HG03457 (cell line): ENCODE results near the gene ASTN2.
"Not testable (repeated sequence)": the region's sequence is repeated elsewhere in the genome, so short reads cannot be mapped to it uniquely, and the experiment has no call there.

Experiments
- ATAC-seq: cut with Tn5 transposase; IDR thresholded peaks from one replicate; pipeline ENCODE4 v1.9.1; 2021; ENCODE audit warnings: moderate number of reproducible peaks; ENCODE audit not compliant: unreplicated experiment

The ASTN2 gene

DNA sequence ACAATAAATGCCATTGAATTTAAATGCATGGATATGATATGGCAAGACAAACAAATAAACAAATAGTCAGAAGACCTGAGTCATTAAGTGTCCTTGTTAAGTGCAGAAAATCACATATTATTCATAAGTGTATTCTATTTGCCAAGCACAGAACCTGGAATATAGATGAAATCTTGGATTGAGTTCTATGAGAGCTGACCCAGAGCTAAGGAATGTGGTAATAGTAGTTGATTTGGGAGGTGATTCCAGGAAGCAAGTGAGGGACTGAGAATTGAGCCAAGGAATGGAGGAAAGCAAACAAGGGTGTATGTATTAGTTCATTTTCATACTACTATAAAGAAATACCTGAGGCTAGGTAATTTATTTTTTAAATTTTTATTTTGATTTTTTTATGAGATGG lies 518.9 kb downstream of the ASTN2 start:
- ATAC-seq, result no peak

DNA sequence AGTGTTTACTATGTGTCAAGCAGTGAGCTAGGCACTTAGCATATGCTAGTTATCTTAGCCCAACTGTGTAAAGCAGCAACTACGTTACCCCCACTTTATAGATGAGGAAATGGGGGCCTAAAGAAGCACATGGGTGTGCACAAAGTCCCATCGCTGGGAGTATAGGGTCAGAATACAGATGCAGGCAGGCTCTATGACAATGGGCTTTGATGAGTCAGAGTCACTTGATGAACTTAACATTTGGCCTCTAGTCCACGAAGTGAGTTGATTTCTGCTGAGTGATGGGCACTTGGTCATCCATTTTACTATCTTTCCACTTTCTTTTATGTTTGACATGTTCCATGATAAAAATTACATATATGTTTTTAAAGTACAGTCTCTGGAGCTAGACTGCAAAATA lies 523.4 kb downstream of the ASTN2 start:
- ATAC-seq, result no peak

DNA sequence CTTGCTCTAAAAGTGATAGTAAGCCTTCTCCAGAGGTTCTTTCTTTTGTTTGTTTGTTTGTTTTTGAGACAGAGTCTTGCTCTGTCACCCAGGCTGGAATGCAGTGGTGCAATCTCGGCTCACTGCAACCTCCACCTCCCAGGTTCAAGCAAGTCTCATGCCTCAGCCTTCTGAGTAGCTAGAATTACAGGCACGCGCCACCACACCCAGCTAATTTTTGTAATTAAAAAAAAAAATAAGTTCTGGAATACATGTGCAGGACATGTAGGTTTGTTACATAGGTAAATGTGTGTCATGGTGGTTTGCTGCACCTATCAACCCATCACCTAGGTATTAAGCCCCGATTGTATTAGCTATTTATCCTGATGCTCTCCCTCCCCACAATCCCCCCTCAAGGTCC lies 526.4 kb downstream of the ASTN2 start:
- ATAC-seq, result not testable (repeated sequence)

DNA sequence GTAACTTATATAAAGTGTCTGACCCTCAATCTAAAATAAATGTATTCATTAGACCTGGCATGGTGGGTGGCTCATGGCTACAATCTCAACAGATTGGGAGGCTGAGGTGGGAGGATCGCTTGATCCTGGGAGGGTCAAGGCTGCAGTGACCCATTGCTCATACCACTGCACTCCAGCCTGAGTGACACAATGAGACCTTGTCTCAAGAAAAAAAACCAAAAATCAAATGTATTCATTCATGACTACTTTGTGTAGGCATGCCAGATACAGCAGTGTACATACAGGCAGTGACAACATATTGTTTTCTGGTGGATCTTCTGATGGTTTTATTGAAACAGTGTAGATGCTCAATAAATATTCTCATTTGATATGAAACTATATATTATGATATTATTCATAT lies 526.8 kb downstream of the ASTN2 start:
- no peak for ATAC-seq

DNA sequence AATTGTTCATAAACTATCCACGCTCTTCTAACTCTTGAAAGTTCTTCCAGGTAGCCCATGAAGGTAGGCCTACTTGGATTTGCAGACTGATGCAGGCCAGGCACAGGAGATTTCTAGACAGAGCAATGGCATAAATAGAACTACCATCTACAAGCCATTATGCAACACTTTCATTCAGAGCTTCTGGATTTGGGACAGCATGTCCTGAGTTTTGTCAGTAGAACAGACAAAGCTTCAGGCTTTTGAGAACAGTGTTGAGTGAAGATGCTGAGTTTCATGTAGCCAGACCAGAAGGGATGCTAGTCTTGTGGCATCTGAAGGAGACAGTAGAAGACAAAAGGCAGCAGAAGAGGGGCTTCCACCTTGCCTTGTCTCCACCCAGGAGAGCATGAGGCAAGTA lies 531.2 kb downstream of the ASTN2 start:
- no peak for ATAC-seq

DNA sequence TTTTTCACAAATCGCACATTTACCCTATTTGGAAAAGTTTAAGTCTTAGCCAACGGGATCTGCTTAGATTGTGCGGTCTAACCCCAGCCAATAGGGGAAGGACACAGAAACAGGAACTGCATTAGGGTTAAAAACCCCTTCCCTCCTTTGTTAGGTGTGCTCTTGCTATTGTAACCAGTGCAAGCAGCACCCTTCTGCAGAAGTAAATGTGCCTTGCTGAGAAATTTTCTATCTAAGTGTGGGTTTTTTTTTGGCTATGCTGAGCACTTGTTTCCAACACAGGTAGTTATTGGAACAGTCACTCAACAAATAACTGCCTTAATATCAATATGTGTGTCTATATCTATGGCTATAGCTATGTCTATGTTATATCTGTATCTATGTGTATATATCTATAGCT lies 537.8 kb downstream of the ASTN2 start:
- ATAC-seq, result no peak

DNA sequence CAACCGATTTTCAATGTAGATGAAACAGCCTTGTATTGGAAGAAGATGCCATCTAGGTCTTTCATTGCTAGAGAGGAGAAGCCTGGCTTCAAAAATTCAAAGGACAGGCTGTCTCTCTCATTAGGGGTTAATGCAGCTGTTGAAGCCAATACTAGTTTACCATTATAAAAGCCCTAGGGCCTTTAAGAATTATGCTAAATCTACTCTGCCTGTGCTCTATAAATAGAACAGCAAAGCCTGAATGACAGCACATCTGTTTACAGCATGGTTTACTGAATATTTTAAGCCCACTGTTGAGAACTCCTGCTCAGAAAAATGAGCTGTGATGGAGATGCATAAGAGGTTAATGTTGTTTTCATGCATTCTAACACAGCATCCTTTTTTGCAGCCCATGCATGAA lies 539.3 kb downstream of the ASTN2 start:
- no peak for ATAC-seq

DNA sequence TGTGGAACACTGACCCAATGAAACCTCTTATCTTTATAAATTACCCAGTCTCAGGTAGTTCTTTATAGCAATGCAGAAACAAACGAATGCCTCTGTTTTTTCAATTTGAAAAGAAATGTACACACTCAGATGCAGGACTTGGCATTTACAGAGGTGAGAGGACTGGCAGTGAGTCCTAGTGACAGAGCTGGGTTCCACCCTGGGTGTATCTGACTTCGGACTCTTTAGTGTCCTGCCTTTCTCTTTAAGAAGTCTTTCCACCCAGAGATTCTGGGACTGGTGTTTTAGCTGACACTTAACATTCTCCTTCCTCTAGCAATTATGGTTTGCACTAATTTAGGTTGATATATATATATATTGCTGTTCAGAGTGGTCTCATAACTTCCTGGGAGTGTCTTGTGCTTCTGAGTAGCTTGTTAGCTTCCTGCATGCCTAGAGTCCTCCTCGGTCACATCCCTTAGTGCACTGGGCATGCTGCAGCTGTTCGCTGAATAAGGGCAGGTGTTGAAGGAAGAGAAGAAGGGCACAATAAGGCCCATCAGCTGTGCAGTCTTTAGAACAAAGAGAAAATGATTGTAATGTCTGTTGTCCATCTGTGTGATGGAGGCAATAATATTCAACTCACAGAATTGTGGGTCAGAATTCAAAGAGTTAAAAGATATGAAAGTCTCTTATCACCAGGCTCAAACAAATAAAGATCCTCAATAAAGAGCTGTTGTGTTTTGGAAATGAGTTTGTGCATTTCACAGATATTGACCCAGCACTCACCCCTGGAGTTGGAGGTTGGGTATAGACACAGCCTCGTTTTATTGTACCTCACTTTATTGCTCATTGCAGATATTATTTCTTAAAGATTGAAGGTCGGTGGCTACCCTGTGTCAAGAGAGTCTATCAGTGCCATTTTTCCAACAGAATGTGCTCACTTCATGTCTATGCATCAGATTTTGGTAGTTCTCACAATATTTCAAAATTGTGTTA lies 540.6 kb downstream of the ASTN2 start:
- ATAC-seq, result no peak

DNA sequence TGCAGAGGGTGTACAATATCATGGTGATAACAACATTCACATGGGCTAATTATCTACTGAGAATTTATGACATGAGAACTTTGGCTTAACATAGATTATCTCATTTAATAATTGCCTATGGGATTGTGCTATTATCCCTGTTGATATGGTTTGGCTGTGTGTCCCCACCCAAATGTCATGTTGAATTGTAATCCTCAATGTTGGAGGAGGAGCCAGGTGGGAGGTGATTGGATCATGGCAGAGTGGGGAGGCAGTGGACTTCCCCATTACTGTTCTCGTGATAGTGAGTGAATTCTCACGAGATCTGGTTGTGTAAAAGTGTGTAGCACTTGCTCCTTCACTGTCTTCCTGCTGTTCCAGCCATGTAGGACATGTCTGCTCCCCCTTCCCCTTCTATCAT lies 541.4 kb downstream of the ASTN2 start:
- ATAC-seq, result no peak

DNA sequence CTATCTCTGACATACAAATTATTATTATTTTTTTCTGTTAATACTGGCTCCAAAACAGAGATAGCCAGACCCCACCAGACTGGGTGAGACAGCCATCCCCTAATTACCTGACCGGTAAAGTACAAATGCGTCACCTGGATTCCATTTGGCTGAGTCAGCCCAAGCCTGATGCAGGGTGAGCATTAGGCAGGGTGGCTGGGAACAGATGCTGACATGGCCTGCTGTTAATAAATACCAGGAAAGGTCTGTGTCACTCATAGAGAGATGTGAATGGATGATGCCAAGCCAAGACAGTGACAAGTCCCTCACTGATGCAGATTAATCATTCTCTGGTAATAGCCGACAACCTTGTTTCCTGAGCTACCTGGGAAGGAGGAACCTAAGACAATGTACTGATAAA lies 544.3 kb downstream of the ASTN2 start:
- no peak for ATAC-seq

DNA sequence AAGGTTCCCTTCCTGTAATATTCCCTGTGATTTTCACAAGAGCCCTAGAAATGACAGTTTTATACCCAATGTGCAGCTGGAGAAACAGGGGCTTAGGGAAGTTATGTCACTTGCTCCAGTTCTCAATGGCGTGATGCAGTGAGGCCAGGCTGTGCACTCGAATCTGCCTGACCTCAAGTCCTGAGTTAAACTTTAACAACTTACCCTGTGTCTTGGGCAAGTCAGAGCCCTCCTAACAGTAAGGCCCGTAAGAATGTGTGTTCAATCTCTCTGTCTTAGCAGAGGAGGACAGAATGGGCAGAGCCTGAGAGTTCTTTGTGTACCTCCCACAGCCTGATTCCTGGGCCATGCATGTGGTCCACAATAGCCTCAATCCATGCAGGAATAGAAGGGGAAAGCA lies 546.7 kb downstream of the ASTN2 start:
- no peak for ATAC-seq

DNA sequence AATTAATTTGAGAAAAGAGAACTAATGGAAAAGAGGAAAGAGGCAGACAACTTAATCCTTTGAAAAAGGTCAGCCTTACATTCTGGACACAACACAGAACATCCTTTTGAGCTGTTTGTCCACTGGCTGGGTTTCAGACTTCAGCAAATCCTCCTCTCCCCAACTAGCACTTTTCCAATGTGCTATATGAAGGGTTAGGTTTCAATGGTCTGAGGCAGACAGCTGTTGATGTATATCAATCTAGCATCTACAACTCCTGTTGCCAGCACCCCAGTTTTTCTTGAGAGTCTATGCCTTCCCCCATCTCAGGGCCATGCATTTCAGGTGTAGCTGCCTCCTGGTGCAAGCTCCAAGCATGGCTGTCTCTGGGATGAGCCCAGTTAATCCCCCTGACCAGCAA lies 553.5 kb downstream of the ASTN2 start:
- no peak for ATAC-seq

DNA sequence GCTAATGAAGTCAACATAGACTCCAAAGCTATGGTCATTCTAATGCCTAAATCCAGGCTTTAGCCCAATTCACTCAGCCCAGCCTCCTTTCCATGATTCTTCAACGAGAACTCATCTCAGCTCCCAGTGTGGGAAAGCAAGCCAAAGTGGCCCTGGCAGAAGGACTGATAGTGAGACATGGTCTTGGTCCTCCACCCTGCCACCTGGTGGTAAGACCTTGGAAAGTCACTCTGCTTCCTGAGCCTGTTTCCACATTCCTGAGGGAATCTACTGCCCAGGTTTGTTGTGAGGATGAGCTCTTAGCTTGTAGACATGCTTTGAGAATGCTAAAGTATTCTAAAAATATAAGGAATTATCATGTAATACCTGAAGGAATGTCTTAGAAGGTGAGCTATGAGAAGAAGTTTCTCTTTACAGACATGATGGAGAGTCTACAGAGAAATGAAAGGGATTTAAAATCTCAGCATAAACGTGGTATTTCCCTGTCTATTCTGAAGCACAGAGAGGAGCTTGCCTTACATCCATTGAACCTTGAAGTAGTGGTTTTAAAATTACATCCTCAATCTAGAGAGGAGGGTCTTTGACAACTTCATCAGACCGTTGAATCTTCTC lies 554.2 kb downstream of the ASTN2 start:
- ATAC-seq, result no peak

DNA sequence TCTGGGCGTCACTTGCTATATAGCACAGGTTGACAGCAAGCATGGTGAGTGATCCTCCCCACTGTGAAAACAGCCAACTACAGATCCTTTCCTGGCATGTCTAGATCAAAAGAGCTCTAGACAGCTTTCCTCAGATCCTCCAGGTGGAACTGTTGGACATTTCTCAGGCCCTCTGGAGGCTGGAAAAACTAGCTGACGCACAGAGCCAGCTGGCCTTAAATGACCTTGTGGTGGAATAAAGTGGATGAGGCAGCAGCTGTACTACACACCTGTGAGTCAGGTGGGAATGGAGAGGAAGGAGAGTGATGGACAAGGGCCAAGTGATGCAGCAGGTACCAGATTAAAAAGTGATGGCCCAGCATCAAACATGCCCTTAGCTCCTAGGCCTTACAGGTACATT lies 555.1 kb downstream of the ASTN2 start:
- ATAC-seq, result no peak

DNA sequence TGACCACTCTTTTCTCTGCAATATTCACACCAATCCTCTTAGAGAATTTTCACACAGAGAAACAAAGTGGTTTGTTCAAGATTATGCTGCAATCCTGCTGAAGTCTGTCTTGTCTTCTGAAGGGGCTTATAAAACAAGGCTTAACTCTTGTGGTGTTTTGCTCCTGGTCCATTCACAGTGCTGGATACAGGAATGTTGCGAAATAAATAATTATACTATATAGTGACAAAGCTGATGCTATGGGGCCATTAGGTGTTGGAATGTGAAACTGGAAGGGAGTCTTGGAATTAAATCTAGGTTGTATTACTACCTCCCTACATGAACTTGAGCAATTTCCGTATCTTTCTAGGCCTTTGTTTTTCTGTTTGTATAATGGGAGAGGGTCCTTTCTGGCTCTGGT lies 557.5 kb downstream of the ASTN2 start:
- ATAC-seq, result no peak

DNA sequence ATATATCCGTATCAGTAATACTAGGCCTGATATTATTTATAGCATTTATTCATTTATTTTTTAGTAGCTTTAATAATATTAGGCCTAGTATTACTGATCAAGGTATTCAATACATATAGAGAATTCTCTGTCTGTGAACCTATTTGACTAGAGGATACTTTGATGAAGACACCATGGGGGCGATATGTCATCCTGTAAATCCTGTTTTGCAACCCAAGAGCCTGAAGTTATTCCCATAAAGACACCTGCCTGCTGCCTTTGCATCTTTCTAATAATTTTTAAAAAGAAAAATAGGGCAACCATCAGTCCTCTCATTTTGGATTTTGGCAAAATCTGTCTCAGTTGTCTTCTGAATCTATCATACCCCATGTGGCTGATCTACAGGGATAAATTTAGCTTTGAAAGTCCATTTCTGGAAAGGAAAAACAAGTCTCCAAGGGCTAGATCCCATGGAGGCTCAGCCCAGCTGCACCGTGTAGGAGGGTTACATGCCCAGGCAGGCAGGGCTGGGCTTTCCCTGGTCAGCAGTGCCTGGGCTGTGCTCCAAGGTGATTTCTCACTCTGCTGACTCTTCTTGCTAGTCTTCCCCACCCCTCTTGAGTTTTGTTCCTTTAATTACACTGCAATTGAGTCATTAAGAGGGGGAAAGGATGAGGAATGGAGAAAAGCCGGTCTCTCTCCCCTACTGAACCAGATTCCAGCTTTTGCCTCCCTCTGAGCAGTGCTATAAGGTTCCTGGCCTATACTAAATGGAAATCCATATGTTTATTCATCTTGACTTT lies 558.8 kb downstream of the ASTN2 start:
- ATAC-seq, result no peak

DNA sequence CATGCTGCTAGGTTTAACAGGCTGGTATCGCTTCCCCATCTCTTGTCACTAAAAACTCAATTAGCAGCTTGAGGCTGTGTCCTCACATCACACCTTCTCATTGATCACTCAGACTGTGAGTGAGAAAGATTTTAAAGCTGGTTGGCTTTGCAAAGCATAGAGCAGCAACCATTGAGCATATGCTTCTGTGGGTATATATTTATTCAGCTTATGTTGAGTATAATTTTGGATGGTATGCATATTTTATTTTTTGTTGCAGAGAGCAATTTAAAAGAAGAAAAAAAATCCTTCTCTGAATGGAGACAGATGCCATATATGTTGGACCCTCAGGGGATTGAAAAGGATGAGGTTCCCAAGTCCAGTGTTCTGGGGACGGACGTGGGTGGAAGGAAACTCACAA lies 565.1 kb downstream of the ASTN2 start:
- no peak for ATAC-seq

DNA sequence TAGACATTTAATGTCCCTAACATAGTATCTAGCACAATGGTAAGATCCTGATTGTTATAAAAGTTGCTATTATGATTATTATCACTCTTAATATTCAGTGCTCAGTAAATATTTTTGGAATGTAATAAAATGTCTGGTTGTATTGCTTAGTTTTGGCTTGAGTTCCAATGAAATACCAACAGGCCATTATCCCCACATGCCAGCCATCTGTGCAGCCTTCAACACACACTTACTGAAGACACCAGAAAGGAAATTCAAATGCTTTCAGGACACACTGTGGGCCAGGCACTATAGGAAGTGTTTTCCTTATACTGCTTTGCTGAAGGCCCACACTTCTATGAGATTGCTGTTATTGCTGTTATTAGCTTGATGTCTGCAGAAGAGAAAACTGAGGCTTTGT lies 570.2 kb downstream of the ASTN2 start:
- ATAC-seq, result no peak

DNA sequence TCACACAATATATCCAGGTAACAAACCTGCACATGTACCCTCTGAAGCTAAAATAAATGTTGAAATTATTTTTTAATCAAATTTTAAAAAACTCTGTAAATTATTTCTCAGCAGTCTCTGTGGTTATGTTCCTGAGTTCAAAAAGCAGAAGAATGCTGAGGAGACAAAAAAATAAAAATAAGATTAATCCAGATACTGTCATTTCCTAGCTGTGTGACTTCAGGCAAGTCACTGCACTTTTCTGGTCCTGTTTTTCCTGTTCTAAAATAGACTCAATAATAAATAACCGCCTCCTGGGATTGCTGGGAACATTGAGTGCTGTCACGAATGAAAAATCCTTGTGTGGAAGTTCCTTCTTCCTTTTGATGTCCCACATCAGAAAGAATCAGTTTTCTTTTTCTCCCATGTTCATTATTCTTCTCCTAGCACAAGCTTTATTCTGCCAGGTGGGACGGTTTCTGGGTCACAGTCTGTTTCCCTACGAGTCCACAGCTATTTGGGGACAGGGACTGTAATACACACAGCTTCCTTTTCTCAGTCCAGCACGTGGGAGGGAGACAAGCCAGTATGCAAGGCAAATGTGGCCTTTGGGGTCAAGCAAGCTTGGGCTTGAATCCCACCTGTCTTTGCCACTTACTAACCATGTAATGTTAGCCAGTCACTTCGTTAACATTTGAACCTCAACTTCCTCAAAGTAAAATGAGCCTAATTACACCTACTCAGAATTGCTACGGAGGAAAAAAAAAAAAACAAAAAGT lies 570.8 kb downstream of the ASTN2 start:
- no peak for ATAC-seq

DNA sequence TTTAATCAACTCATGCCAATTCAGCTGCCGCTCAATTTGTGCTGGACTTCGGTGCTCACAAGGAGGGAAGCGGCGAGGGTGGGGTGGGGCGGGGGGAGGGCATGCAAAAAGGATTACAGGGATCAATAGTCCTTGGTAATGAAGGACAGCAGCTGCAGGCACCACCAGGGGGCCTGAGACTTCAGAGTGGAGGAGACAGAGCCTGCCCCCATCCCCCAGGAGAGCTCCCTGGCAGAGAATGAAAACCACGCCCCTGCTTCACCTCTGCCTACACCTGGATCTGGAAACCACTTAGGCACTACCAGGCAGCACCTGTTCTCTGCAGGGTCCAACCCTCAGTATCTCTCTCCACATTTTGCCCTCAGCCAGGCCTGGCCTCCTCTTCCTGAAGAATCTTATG lies 572.2 kb downstream of the ASTN2 start:
- no peak for ATAC-seq

DNA sequence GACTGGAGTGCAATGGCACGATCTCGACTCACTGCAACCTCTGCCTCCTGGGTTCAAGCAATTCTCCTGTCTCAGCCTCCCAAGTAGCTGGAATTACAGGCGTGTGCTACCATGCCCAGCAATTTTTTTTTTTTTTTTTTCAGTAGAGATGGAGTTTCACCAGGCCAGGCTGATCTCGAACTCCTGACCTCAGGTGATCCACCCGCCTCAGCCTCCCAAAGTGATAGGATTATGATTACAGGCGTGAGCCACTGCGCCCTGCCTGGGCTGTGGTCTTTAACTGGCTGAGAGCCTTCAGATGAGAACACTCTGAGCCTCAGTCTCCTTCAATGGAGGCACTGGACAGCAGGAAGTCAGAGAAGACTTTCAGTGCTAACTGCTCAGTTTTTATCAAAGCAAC lies 576.4 kb downstream of the ASTN2 start:
- ATAC-seq, result not testable (repeated sequence)
